HG02798 (cell line): ENCODE data around the gene VSX1.

Experiments
- ATAC-seq: cut with Tn5 transposase; IDR thresholded peaks from one replicate; pipeline ENCODE4 v1.9.1; 2021; ENCODE audit warnings: mild to moderate bottlenecking; ENCODE audit not compliant: unreplicated experiment, poor library complexity

VSX1 gene

DNA sequence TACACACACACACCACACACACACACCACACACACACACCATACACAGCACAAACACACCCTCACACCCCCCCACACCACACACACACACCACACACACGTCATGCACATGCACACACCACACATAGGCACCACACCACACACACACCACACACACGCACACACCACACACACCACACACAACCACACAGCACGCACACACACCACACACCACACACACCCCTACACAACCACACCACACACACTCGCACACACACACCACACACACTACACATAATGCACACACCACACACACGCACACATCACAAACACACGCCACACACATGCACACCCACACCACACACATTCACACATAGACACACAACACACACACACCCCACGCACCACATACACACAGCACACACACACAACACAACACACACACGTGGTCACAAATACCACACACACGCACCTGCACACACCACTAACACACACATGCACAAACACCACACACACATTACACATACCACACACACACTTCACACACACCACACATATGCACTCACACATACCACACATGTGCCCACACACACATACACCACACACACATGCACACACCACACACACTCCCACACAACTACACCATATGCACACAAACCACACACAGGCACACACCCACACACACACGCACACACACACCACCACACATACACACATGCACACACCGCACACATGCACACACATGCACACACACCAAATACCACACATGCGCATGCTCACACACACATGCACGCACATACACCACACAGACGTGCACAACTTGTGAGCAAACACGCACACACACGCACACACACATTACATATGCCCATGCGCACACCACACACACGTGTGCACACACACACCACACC, 14.6 kb downstream of the VSX1 start:
- no peak for ATAC-seq

DNA sequence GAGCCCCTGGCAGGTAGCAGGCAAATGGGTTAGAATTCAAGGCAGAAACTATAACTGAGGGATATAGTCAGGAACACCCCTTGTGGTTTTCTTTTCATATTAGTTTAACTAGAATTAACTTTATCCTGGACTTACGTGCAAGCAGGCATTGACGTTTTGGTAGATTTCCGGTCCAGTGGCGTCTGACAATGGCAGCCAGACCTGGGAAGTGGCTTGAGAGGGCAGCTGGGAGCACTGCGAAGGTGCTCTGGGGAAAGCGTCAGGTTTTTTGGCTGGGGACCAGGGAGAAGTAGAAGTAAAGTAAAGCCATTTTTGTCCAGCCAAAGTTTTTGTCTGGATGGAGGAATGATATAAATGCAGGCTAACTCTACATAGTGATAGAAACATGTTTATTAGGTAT, 15.6 kb downstream of the VSX1 start:
- no peak for ATAC-seq

DNA sequence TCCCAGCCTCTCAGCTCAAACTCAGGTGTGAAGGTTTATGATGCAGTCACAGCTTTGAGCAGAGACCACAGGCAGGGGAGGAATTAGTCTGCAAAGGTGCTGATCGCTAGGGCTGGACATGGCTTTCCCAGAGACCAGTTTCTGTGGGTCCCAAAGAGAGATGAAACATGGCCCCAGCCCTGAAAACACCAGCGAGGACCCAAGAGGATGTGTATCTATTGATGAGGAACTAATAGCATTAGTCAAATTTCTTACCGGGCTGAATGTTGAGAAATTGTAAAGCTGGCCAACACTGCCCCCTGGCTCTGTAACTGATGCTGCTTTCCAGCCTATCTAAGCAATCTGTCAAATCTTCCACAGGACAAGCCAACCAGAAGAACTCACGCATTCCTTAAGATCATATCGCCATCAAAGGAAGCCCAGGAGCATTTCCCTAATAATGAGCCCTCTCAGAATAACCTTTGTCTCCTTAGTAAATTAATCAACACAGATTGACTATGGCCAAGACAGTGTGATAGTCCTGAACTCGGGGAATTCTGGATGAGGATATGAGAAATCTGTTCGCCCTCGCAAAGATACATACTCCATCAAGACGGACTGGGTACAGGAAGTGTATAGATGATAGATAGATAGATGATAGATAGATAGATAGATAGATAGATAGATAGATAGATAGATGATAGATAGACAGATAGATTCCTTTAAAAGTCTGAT, 16.2 kb downstream of the VSX1 start:
- peak; percentile 63 for ATAC-seq

DNA sequence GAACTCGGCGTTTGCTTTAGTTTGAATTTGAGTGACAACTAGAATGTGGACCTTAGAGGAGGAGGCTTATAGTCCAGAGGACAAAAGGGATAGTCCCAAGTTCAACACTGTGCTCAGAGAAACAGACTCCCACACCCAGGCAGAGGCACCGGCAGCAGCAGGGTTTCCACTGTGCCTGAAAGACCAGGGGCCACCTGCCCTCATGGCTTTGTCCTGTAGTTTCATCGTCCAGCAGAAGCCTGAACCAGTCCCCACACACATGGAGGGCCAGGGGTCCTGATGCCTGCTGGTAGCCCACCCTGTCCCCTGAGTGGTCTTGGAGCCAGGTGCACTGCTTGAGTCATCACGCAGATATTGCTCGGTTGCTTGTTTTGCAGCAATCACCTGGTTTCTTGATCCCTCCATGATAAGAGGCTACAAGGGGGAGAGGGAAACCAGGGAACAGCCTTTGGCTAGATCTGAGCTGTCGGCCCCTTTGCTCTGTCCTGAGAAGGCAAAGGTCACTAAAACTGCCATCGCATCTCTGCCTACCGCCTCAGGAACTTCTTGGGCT, 16.8 kb downstream of the VSX1 start:
- ATAC-seq, result no peak

DNA sequence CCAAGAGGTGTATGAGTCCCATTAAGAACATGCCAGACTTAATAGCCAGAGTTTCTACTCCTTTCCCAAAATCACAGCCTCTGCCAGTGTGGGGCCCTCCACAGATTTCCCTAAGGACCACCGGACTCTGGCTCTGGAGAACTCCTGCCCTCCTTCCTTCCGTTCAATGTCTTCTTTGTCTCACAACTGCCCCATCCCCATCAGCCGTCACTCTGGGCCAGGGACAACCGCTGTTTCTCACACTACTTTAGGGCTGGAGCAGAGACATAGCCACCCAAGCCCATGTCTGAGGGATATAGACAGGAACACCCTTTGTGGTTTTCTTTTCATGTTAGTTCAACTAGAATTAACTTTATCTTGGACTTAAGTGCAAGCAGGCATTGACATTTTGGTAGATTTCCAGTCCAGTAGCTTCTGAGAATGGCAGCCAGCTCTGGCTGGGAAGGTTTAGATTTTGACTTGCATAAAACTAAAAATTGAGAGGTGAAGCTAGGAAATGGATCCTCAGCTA, 17.3 kb downstream of the VSX1 start:
- ATAC-seq, result no peak

DNA sequence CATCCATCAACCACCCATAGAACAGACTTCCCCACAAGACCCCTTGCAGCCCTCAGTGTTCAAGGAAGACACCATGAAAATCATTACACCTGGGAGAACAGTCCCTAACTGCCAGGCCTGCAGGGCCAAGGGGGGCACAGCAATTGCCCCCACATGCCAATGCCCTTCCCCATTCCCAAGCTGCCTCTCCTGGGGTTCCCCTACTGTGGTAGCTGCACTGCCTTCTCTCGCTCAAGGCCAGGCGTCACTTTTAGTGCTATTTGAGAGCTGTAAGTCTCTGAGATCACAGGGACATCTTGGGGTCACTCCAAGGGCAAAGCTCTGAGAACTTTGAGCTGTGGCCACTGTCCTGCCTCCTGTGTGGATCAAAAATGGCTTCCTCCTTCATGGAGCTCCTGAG, 18.0 kb downstream of the VSX1 start:
- ATAC-seq, result no peak

DNA sequence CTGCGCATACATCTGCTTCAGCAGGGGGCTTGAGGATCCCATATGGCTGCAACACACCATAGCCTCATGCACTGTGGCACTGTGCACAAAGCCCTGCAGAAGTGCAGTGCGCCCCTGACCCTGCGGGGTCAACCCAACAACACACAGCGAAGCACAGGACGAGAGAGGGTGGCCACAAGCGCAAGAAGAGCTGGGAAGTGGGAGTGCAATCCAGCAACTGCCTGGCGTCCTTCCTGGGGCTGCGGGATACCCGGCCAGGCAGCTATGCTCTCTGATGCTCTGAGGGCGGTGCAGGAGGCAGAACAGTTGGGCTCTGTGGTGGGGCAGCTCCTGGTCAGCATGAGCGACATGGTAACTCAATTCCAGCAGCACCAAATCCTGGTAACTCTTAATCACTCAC, 18.4 kb downstream of the VSX1 start:
- no peak for ATAC-seq

DNA sequence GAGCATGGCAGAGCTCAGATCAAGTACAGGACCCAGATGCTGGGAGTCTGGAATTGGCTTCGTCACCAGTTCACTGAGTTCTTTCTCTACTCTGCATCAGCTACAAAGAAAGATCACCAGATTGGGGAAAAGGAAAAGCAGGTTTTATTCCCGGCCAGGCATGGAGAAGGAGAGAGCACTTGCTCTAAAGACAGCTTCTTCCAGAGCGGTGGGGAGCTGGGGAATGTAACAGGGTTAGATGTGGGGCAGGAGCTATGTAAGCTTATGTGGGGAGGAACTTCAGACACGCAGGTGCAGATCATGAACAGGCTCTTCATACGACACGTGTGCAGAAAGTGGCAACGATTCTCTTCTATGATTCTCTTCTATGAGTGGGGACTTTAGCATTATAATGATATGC, 19.1 kb downstream of the VSX1 start:
- no peak for ATAC-seq

DNA sequence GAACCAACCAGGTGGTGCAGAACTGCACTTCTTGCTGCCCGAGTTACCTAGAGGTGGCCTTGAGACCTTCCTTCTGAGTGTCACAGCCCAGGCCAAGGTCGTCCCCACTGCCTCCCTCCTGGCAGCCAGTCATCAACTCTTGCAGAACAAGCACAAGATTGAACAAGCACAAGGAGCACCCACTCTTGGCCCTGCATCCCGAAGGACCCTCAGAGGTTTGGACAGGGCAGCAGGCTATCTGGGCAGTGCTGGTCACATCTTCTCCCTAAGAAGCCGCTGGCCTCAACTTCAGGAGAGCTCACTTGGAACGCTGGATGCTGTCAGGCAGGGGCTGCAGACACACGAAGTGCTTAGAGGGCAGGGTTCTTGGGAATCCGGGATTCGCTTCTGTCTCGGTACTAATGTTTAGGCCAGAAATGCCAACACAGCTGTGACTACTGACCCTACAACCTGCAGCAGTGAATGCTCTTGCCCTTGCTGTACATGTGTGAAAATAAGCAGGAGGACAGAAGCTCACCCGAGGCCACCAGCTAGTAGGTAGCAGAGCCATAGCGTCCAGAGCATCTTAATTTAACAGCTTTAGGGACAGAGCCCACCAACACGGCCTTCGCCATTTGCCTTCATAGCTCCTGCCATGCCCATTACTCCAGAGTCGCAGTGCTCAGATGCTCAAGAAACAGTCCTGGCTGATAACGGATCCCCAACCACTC, 20.0 kb downstream of the VSX1 start:
- no peak for ATAC-seq

DNA sequence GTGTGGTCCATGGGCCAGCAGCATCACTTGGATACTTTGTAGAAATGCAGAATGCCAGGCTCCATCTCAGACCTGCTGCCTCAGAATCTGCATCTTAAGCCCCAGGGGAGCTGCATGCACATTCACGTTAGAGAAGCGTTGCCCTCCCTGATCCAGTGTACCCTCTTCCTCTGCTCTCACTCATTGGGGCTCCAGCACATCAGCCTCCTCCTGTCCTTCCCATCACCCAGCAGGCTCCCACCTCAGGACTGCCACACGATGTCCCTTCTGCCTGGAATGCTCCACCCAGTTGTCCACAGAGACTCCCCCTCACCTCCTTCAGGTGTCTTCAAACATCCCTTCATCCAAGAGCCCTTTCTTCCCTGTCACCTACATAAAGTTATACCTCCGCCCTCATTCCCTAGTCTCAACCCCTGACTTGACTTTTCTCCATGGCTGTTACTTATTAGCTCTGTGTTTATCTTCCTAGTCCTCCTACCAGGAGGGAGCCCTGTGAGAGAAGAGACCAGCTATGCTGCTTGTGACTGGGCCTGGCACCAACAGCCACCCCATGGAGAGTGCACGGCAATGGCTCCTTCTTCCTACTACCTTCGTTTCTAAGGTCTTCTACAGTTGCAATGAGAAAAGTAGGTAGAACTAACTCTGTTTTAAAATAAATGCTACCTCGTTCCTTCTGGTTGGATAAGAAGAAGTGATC, 20.7 kb downstream of the VSX1 start:
- no peak for ATAC-seq

DNA sequence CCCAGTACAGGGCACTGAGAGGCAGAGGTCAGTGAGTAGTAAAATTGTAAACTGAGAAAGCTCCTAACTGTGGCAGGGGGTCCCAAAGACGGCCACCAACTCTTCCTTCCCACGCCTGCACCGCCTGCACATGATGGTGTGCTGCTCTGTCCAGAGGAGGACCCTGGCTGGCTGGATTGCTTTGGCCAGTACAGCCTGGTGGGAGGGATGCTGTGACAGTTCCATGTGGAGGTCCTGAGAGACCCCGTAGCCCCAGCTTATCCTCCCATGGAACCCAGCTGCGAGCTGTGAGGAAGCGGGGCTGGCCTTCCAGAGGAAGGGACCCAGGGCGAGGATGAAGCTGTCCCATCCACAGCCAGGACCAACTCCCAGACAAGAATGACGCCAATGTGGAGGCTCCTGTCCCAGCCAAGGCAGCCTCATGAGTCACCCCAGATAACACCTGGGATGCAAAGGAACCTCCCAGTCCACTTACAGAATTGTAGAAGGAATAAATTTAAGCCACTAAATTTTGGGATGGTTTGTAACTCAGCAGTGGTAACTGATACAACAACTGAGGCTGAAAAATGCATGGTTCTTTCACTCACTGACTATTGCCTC, 22.0 kb downstream of the VSX1 start:
- no peak for ATAC-seq

DNA sequence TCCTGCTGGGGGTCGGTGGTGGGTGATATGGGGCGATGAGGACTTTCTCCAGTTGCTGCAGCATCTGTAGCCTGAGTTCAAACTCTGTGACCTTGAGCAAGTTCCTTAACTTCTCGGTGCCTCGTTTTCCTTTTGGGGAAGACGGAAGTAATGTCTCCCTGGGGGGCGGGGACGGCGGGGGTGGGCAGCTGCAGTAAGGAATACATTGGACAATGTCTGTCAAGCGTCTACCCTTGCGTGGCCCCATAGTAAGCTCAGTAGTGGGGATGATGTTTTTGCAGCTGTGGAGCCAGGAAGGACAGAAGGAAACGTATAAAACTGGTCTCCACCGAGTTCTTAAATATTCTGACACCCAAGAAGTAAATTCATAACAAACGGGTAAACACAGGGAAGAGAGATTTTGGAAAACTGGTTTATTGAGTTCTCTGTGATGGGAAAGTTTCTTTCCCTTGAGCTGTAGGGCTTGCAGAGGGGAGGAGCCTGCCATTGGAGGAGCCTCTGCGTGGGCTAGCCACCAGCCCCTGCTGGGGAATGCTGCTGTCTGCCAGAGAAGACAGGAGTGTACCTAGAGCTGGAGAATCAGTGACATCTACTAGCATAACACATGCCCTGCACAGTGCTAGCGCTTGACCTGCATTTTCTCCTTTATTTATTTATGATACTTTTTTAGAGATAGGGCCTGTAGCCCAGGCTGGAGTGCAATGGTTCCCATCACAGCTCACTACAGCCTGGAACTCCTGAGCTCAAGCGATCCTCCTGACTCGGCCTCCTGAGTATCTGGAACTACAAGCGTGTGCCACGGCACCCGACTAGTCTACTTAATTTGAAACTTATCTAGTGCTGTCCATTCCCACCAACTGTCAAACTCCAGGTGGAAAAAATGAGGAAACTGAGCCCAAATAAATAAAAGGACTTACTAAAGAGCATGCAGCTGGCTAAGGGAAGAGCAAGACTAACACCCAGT, 22.8 kb downstream of the VSX1 start:
- no peak for ATAC-seq

DNA sequence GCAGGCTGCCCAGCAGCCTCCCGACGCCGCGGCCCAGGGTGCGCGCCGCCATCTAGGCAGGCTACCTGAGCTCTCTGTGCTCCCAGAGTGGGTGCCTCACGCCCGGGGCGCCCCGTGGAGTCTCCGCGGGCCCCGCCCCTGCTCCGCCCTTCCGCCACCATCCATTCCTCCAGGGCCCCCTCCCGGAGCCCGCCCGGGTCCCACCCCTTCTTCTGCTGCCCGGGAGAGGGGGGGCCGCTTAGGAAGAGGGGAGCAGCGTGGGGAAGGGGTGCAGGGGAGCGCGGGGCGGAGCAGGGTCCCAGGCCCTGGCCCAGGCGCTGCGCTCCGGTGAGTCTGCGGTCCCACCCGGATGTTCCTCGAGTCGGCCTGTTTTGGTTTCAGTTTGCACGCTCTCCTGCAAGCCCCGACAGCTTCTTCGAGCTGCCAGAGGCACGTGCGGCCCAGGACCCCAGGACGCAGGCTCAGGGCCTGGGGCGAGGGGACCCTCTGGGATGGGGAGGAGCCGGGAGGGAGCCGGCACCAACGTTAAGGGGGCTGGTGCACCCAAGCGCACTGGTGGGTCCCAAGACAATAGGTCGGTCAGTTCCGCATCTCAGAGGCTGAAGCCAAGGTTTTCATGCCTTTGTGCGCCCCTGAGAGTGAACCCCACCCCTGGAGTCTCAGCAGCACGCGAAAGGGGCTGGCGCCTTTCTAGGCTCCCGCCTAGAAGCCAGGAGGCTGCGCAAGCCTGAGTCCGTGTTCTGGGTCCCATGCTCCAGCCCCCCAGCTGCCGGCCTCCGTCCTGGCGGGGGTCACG, 23.7 kb downstream of the VSX1 start, which contains the start of gene ACSS1:
Gene ACSS1 (minus strand): TSS at position 89 of the 796 bp plus-strand sequence. CDS start 37 bp downstream, at position 52.
- ATAC-seq, result peak; percentile 65

DNA sequence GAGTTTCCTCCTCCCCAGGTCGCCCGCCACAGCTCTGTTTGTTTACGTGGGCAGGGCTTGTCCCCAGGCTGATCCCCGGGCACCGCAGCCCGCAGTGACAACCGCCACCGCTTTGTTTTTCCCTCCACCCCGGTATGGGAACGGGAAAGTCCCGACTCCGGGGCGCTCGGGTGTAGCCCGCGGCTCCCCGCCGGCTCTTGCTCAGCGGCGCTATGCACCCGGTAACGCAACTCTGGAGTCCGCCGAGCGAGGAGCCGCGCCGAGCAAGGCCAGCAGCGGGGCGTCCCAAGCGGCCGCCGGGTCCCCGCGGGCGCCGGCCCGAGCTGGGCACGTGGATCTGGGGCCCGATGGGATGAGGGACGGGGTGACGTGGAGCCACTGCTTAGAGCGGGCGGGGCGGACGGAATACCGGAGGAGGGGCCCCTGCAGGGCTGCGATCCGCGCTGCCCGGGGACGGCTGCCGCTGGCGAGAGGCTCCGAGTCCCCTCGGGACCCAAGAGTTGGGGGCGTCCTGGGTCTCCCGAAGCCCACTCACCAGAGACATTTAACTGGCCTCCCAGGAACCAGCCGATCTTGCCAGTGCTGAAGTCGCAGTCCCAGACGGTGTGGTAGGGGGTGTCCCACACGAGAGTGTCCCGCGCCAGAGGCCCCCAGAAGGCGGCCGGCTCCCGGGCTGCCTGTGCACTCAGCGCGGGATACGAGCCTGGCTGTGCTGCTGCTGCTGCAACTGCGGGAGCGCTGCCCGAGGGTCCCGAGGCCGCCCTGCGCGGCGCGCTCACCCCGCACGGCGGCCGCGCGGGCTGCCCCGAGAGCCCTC, 24.5 kb downstream of the VSX1 start:
- ATAC-seq, result peak; percentile 34

DNA sequence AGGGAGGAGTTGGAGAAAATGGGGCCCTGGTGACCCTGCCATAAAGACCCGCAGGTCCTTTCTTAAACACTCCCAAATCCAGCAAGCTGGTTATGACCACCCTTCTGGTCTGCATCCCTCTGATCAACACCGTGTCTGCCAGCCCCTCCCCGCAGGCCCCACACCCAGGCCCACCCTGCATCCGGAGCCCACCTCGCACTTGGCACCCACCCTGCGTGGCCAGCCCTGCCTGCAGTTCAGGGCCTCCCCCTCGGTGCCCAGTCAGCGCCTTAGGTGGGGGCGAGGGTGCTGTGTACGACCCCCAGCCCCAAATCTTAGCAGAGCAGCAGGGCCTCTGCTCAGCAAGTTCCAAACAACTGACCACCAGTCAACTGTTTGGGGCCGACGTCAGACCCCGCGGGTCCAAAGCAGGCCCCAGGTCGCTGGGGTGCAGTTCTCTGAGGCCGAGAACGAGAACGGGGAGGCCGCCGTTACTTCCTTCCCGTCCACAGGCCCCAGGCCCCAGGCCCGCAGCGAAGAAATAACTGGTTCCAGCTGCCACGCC, 25.2 kb downstream of the VSX1 start:
- no peak for ATAC-seq

DNA sequence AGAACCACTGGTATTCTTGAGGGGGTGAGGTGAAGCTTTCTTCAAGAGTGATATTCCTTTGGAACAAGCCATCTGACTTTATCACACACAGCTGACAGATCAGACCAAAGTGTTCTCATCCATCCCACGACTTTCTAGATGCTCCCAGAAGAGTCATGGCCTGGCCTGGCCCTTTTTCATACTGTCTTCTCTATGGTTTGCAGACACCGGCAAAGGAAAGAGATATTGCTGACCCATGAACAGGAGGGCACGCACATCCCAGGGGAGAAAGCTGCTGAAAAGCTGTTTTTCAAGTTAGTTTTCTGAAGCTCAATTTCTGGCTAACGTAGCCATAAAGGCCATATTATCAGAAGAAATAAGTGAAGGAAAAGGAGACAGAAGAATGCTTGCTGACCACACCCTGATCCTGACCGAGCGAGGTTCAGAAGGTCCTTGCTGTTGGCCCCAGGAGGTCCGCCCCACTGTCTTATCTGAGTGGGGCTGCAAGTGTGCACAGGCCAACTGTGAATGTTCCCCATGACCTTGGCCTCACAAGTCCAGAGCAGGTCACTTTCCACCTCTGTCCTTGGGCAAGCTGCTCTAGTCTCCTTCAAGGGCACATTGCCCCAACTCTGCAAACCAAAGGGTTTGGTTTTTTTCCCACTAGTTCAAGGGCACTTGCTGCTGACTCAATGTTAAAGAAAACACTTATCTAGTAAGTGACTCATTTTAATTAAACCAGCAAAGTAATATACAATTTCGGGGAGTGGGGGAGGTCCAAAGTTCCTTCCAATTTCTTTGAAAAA, 26.0 kb downstream of the VSX1 start:
- ATAC-seq, result no peak
